GM12892 (cell line): ENCODE data around the gene APH1B.

Experiments
- DNase-seq: peaks from one replicate; pipeline ENCODE4 v3.0.0; 2011; ENCODE audit not compliant: insufficient read length
- FAIRE-seq: peaks from 2 replicates; lab custom pipeline; 2011; peaks lifted over from hg19 to GRCh38; lab: Jason Lieb, UNC
- POLR2A ChIP-seq: IDR thresholded peaks from 2 replicates; pipeline ENCODE4 v1.6.1; 2011; ENCODE audit warnings: low read depth, low read length, control low read depth
- POLR2AphosphoS5 ChIP-seq: IDR thresholded peaks from 2 replicates; pipeline ENCODE4 v1.6.1; 2011; ENCODE audit warnings: low read depth, low read length, control low read depth
- TAF1 ChIP-seq: IDR thresholded peaks from 2 replicates; pipeline ENCODE4 v1.6.1; 2011; ENCODE audit warnings: low read depth, mild to moderate bottlenecking, control low read depth, low read length, borderline replicate concordance

The APH1B gene

GRCh38 chr15:63352808-63353207, 75.4 kb downstream of the APH1B start:
- DNase-seq (no peak), FAIRE-seq (no peak)
- TF ChIP-seq TAF1 (no peak), POLR2A (no peak), POLR2AphosphoS5 (no peak)

GRCh38 chr15:63353261-63353660, 75.9 kb downstream of the APH1B start:
- FAIRE-seq = no peak
- TF ChIP-seq POLR2AphosphoS5 = no peak
- no peak for TF ChIP-seq TAF1
- TF ChIP-seq POLR2A = no peak

GRCh38 chr15:63353887-63354286, 76.5 kb downstream of the APH1B start:
- FAIRE-seq = no peak

More at GRCh38 chr15:63353261-63353660, 75.9 kb downstream of the APH1B start:
- no peak for DNase-seq

GRCh38 chr15:63354821-63355650, 77.6 kb downstream of the APH1B start:
- no peak for TF ChIP-seq POLR2AphosphoS5
- TF ChIP-seq TAF1 = no peak
- TF ChIP-seq POLR2A = no peak
- DNase-seq (no peak), FAIRE-seq (no peak)

More at GRCh38 chr15:63353887-63354286, 76.5 kb downstream of the APH1B start:
- TF ChIP-seq POLR2A = no peak
- TF ChIP-seq TAF1 = no peak
- TF ChIP-seq POLR2AphosphoS5 = no peak
- DNase-seq = no peak

GRCh38 chr15:63357061-63357460, 79.7 kb downstream of the APH1B start:
- DNase-seq (no peak), FAIRE-seq (no peak)
- TF ChIP-seq POLR2A = no peak
- TF ChIP-seq TAF1 = no peak
- TF ChIP-seq POLR2AphosphoS5 = no peak

- DNase-seq (no peak), FAIRE-seq (no peak)
- no peak for TF ChIP-seq POLR2AphosphoS5
- no peak for TF ChIP-seq TAF1
- no peak for TF ChIP-seq POLR2A
Observed at GRCh38 chr15:63357731-63358130, 80.3 kb downstream of the APH1B start.

- FAIRE-seq = no peak
- DNase-seq = no peak
- TF ChIP-seq TAF1 (no peak), POLR2AphosphoS5 (no peak), POLR2A (no peak)
Observed at GRCh38 chr15:63358241-63359029, 81.0 kb downstream of the APH1B start.
